OCI-M2 (cell line): Measurements from ENCODE around the gene NME7.
"Not testable (repeated sequence)": the region's sequence is repeated elsewhere in the genome, so short reads cannot be mapped to it uniquely, and the experiment has no call there.

Experiments
- DNase-seq: peaks from one replicate; lab custom pipeline; 2025; ENCODE audit not compliant: unreplicated experiment; lab: John Stamatoyannopoulos, UW

NME7 gene

DNA sequence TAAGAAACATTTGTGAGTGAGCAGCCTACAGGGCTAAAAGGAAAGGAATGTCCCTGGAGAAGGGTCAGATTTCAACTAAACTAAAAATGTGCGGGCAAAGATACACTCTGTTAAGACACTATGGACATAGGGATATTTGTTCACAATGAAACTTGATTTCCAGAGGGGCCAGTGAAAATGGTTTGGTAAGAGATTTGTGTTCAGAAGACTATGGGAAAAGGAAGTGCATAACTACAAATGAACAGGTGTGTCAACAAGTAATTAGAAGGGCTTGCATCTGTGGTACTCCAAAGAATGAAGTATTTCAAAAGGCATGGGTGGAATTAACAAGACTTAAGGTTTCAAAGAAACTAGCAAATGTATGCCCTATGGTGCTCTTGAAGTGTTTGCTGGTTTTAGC, 60.4 kb downstream of the NME7 start:
- no peak for DNase-seq

DNA sequence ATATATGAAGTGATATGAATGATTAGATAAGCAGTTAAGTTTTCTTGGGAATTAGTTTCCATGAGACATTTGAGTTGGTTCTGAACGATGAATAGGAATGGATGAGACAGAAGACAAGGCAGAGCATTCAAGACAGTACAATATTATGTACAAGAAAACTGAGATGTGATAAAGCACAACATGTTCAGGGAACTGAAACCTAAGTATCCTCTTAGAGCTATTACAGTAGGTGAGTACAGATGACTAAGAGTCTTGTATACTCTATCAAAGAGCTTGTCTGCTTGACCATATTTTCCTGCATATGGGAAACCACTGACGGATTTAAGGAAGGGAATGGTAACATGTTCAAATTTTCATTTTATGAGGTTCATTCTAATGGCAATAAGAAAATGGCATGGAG, 61.6 kb downstream of the NME7 start:
- no peak for DNase-seq

DNA sequence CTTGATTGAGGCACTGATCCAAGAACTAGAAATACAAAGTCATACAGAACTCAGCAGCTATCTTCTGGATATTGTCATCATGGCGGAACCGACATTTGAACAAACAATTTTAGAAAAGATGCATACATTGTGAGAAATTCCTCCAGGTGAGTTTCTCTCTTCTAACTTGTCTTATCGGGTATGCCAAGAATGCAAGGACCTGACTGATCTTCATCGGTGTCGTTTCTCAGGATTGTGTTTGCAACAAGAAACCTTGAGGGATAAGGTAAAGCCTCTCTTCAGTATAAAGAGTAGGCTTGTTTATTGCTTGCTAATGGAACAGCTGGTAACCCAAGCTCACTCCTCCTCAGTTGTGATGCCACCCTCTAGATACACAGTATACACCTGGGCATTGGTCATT, 62.2 kb downstream of the NME7 start:
- no peak for DNase-seq

DNA sequence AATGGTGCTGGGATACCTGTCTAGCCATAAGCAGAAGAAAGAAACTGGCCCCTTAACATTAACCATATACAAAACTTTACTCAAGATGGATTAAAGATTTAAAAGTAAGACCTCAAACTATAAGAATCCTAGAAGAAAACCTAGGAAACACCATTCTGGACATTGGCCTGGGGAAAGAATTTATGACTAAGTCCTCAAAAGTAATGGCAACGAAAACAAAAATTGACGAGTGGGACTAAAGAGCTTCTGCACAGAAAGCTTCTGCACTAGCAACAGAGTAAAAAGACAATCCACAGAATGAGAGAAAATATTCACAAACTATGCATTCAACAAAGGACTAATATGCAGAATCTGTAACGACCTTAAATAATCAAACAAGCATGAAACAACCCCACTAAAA, 66.7 kb downstream of the NME7 start:
- no peak for DNase-seq

DNA sequence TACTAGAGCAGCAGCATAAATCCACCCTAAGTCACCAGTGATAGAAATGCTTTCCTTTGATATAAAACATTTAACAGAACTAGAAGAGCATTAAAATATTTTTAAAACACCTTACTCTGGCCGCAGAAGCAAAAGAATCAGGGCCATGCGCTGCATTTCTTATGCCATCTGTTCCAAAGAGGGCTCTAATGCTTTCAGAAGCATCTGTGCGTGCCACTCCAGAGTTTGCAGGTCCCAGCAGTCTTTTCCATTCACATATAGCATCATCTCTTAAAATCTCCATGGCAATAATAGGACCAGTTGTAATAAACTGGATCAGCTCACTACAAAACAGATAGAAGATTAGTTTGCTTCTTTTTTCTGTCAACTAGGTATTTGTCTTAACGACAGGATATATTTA, 69.2 kb downstream of the NME7 start:
- no peak for DNase-seq

DNA sequence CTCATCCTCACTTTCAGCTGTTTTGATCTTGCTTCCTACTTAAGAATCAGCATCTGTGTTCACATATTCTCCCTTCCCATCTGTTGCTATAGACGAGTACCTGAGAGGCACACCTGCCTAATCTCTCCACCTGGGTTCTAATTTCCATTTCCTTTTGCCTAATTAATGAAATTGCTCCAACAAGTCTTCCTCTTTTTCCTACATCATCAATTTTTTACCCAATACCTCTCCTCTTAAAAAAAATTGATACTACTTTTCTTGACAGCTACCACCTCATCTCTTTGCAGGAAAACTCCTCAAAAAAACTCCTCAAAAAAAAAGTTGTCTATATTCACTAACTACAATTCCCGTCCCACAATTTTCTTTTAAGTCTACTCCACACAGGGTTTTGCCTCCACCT, 71.8 kb downstream of the NME7 start:
- DNase-seq: no peak

DNA sequence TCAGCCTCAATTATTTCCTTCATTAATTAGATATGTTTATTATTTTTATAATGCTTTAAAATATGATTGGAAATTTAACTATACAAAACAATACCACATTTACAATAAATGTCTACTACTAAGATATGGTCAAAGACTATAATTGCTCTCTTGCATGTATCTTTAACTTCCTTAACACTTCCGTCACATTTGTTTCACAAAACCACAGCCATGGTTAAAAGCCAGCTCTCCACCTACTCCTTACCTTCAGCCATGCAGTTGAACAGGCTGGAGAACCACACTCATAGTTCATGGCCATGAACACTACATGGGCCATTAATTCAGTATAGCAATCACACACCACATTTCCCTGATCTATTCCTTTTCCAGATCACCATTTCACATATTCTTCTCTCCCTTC, 72.2 kb downstream of the NME7 start:
- no peak for DNase-seq

DNA sequence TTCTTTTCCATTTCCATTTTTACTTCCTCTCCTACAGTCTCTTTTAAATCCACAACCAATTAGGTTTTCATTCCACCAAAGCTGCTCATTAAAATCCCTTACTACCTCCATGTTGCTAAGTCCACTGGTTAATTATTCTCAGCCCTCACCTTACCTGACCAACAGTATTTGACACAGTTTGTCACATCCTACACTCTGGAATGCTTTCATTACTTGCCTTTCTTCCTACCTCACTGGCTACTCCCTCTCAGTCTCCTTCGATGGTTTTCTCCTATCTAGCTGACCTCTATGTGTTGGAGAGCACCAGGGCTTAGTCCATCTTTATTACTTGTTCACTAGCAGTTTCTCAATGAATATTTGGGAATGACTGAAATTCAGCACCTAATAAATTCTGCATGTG, 78.6 kb downstream of the NME7 start:
- DNase-seq: no peak

DNA sequence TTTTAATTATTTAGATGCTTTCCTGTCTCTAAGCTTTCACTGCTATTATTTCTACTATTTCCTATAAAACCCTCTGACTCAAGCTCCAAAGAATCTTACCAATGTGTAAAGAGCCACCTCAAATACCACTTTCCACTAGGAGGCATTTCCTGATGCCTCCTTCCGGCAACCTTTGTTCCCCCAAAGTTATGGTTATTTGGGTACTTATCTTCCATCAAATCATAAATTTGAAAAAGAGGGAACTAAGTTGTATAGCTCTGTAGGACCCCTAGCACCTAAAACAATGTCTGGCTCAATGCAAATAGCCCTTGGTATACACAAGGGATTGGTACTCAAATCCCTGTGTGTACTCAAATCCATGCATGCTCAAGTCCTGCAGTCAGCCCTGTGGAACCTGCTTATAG, 79.6 kb downstream of the NME7 start:
- DNase-seq: no peak

DNA sequence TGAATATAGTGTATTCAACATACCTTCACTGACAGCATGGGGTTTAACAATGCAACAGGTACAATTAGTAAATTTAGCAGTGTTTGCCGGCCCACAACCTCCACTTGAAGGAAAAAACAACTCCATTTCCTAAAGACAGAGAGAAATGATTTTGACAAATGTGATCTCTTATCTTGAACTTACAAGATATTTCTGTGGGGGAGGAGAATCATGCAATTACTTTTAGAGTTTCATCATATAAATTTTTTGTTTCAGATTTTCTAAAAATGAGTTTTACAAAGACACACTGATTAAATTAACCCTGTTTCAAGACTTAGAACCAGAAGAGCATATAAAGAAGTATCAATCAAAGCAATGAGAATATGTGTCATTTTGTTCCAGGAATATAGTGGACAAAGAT, 80.3 kb downstream of the NME7 start:
- no peak for DNase-seq

DNA sequence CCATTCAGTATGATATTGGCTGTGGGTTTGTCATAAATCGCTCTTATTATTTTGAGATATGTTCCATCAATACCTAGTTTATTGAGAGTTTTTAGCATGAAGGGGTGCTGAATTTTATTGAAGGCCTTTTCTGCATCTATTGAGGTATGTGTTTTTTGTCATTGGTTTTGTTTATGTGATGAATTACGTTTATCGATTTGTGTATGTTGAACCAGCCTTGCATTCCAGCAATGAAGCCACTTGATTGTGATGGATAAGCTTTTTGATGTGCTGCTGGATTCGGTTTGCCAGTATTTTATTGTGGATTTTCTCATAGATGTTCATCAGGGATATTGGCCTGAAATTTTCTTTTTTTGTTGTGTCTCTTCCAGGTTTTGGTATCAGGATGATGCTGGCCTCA, 86.0 kb downstream of the NME7 start:
- not testable (repeated sequence) for DNase-seq

DNA sequence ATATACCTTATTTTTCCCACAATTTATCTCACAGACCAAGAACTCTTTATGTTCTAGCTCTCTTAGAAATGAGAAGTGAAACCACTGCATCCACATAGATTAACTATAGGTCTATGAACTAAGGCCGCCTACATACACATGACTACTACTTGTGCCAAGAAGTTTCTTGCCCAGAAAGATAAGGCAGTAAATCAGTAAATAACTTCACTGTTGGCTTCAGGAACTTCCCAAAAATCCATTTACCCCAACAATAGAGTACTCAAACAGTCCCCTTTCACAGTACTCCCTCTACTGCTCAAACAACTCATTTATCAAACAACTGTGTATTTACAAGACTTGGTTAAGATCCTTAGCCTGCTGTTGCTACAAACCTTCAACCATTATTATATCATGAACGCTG, 96.5 kb downstream of the NME7 start:
- DNase-seq: peak; percentile 18

DNA sequence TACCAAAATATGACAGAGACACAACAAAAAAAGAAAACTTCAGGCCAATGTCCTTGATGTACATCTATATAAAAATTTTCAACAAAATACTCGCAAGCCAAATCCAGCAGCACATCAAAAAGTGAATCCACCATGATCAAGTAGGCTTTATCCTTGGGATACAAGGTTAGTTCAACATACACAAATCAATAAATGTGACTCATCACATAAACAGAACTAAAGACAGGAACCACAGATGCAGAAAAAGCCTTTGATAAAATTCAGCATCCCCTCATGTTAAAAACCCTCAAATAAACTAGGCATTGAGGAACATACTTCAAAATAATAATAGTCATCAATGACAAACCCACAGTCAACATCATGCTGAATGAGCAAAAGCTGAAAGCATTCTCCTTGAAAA, 101.5 kb downstream of the NME7 start:
- no peak for DNase-seq

DNA sequence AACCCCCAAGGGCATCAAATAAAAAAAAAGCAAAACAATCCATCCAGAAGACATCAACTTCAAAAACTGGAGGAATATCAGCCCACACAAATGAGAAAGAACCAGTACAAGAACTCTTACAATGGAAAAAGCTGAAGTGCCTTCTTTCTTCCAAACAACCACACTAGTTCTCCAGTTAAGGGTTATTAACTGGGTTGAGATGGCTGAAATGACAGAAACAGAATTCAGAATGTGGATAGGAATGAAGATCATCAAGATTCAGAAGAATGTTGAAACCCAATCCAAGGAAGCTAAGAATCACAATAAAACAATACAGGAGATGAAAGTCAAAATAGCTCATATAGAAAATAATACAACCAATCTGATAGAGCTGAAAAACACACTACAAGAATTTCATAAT, 104.5 kb downstream of the NME7 start:
- no peak for DNase-seq

DNA sequence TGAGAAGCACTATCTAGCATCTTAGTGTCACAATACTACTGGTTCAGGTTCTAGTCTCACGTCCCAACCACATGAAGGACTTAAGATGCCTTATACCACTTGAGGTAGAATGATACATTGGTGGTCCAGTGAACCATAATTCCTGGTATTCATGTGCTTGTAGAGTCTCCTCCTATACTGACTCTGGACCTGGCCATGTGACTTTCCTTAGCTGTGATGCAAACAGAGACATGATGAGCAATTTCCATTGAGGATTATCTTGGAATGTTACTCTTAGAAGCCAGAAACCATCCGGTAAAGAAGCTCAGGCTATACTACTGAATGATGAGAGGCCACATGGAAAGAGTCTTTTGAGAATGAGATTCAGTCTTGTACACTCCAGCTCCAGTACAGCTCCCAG, 105.7 kb downstream of the NME7 start:
- DNase-seq: no peak

DNA sequence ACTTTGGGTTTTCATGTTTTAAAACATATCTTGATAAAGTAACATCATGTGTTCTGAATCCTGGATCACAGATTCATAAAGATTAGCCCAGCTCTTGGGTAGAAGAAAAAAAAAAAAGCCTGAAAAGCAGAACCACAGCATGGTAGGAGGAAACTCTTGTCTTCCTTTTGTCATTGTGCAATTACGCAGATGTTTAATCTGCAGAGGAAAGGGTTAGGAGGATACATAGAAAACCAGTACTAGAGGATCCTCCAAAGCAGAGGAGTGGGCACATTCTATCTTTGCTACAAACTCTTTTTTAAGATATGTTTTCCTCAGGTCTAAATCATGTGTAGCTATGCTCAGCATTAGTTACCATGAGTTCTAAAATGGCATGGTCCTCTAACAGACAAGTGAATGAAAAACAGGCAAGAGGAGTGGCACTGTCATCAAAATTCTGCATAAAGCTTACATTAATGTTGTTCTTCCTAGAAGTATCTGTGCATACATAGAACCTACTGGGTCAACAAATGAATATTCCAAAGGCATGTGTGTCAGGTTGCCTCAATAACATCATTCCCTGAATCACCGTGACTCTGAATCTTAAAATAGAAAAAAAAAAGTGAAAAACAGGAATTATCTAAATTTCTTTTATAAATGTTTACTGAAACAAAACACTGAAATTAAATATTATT, 107.0 kb downstream of the NME7 start:
- no peak for DNase-seq

DNA sequence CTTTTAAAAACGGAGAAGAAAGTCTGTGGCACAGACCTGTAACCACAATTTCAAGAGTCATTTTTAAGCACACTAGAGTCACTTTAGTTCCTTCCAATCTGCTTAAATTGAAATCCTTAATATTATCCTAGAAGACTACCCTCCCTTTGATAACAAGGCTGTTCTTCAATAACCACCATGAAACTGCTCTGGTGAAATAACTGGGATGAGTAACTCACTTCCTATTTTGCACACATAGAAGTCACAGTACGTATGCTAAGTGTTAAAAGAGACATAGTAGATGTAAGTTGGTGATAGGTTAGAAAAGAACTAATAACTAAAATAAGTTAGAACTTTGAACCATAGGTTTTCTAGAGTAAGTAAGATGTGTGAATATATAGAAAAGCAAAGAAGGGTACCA, 107.8 kb downstream of the NME7 start:
- DNase-seq: no peak

DNA sequence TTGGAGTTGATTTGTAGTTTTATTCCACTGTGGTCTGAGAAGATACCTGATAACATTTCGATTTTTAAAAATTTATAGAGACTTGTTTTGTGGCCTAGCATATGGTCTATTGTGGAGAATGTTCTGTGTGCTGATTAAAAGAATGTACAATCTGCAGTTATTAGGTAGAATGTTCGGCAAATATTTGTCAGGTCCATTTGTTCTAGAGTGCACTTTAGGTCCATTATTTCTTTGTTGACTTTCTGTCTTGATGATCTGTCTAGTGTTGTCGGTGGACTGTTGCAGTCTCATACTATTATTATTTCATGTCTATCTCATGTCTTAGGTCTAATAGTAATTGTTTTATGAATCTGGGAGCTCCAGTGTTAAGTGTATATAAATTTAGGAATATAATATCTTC, 116.8 kb downstream of the NME7 start:
- DNase-seq: no peak

DNA sequence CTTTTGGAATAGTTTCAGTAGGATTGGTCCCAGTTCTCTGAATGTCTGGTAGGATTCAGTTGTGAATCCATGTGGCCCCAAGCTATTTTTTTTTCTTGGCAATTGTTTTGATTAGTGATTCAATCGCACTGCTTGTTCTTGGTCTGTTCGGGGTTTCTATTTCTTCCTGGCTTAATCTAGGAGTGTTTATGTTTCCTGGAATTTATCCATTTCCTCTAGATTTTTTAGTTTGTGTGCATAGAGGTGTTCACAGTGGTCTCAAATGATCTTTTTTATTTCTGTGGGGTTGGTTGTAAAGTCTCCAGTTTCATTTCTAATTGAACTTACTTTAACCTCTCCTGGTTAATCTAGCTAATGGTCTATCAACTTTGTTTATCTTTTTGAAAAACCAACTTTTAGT, 117.6 kb downstream of the NME7 start:
- DNase-seq: no peak

DNA sequence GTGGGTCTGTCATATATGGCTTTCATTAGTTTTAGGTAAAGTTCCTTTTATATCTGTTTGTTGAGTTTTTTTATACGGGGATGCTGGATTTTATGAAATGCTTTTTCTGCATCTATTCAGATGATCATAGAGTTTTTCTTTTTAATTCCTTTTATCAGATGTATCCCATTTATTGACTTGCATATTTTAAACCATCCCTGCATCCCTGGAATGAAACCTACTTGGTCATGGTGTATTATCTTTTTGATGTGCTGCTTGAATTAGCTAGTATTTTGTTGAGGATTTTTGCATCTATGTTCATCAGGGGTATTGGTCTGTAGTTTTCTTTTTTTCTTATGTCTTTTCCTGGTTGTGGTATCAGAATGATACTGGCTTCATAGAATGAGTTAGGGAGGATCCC, 118.0 kb downstream of the NME7 start:
- no peak for DNase-seq

DNA sequence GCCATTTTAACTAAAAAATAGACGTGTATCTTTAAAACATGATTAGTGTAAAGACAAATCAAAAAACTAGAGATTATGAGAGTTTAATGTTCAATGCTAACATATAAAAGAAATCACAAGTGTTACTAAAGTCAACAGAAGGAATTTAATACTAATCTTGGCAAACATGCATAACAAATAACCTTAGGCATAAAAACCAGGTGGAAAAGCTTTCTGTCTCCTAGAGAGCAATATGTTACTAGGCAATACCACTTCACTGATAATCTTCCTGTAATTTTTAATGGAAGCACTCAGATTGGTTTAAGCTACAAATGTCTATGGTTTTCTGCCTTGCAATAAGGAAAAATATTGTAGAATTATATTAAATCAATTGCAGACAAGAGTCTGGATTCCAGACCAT, 121.9 kb downstream of the NME7 start:
- DNase-seq: no peak

DNA sequence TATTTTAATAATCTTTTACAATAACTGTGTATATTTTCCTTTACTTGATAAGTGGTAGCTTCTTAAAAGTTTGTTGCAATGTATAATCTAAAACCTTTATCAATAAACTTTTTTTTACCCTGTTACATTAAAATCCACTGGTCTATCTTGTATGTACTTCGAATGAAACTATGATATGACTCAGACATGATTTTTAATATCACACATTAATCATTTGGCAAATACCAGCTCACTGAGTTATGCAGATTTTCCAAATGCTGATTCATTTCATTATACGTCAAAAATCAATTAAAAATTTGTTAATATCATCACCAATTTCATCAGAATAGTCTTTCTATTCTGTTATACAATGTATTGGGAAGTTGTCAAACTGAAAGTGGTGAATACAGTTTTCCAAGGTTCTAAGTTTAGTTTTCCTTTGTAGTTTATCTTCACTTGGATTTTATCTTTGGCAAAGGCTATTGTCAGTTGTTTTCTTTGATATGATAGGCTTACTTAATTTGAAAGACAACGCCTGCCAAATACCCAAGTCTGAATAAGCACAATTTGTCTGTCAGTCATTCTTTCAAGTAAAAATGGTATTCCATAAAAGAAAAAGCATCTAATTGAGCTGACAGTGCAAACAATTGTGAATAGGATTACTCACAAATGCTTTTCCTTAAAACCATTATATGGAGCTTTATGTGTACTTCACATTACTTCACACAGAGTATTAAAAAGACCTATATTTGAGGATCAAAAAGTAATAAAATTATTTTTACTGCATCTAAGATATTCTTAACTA, 127.0 kb downstream of the NME7 start:
- no peak for DNase-seq

DNA sequence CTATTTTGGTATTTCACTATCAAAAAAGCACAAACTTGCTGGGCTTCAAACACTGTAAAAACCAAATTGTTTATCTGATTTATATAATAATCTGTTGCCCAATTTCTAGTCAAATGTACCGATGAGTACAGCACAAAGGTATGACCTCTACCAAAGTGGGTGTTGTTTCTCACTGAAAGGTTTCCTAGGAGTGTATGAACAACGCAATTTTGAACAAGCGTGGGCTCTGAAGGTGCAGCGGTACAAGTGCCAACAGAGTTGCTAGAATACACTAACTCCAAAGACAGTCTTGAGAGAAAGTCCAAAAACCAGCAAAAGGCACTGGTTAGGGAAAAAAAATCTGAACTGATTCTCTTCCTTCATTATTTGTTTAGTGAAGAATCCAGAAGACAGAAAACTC, 130.7 kb downstream of the NME7 start:
- DNase-seq: no peak
